Esophagus squamous epithelium (tissue), 5 donors: Measurements from ENCODE around the gene MRPL20. TPM values are rescaled to one million over a fixed set of nuclear protein-coding genes. Genes with fewer than 3 reads are reported as not detected.
"Not testable (repeated sequence)": the region's sequence is repeated elsewhere in the genome, so short reads cannot be mapped to it uniquely, and the experiment has no call there.

Experiments used
- DNase-seq: peaks from one replicate; lab custom pipeline; 2025; lab: John Stamatoyannopoulos, UW
- H3K27ac ChIP-seq, 4 donors: fragments of 200-600 bp; sonication (generic); one replicate each; pipeline ENCODE4 v1.5.1; 2016 to 2019; ENCODE audit warnings: mild to moderate bottlenecking in 1 of 4
- H3K27me3 ChIP-seq, 4 donors: fragments of 200-600 bp; sonication (generic); 1 replicate in 3 of 4; 2 replicates in 1 of 4; pipeline versions ENCODE4 v1.5.1 to v1.6.0; 2017 to 2021; ENCODE audit warnings: antibody characterized with exemption in 1 of 4
- H3K36me3 ChIP-seq, 3 donors: fragments of 200-600 bp; sonication (generic); one replicate each; pipeline ENCODE4 v1.5.1; 2016 to 2019
- H3K4me1 ChIP-seq, 3 donors: fragments of 200-600 bp; sonication (generic); one replicate each; pipeline ENCODE4 v1.5.1; 2017 to 2019
- H3K4me3 ChIP-seq, 4 donors: fragments of 200-600 bp; sonication (generic); 1 replicate in 3 of 4; 2 replicates in 1 of 4; pipeline ENCODE4 v1.5.1; 2016 to 2019; ENCODE audit warnings: mild to moderate bottlenecking in 2 of 4, moderate library complexity in 1 of 4
- H3K9me3 ChIP-seq, 3 donors: fragments of 200-600 bp; sonication (generic); one replicate each; pipeline ENCODE4 v1.5.1; 2016 to 2019
- POLR2A ChIP-seq, 4 donors: fragments of 450-650 bp; IDR thresholded peaks; one replicate each; pipeline ENCODE4 v1.6.1; 2017; ENCODE audit warnings: antibody characterized with exemption in 4 of 4, mild to moderate bottlenecking in 4 of 4, moderate library complexity in 3 of 4
- WGBS, 2 donors: methylation state at CpG; one replicate each; pipeline ENCODE4 v1.1.5; 2018; 5-methylcytosine and 5-hydroxymethylcytosine counted together
- intact Hi-C: fragments of 100-400 bp; cut with DNase I; formaldehyde crosslinking; loops from one replicate; pipeline ENCODE4 v1.15.0; 2022
- total RNA-seq, 4 donors: library from RNA; depleted of rRNA; stranded (reverse); fragments of >200 nt; gene quantifications; one replicate each; pipeline ENCODE4 v1.1.0, GENCODE V29; 2016
- TF ChIP-seq, protein P1 (sequence below), 6 experiments: fragments of 450-650 bp in 4 of 6; fragments of 200-600 bp in 2 of 6; sonication (generic) in 2 of 6; IDR thresholded peaks; one replicate each; pipeline ENCODE4 v1.5.1; 2016 to 2019; ENCODE audit warnings: antibody characterized with exemption in 6 of 6, mild to moderate bottlenecking in 4 of 6, moderate library complexity in 4 of 6
- donor health status: DM: yes; HTN: yes; CAD: no.

Gene MRPL20
- total RNA-seq, 4 donors from 2014 or later: 98.0 to 157 (median 116) TPM

DNA sequence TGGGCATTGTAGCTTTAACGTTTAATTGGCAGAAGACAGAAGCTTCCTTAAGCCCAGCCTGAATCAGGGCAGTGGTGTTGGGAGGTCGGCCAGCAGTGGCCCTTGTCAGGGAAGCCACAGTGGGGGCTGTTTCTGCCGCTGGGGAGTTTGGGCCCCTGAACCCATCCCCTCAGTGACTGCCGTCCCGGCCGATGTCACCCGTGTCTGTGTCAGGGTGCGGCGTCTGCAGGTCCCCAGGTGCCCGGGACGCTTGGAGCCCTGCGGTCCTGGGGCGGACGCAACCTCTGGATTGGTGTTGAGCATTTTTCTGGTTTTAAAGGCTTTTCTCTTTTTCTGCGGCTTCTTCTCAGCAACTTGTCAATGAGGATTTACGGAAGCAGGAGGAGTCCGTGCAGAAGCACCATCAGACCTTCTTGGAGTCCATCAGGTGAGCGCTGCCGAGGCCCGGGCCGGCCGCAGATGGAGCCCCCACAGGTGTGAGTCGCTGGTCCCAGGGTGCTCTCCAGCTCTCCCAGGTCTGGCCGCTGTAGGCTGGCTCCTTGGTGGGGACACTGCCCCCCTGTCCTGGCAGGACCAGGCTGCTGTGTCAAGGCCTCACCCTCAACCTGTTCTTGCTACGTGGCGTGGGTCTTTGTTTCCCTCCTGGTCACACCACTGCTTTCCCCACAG, 44.7 kb upstream of the MRPL20 start:
- Histone ChIP-seq H3K4me1 (peaks cover 0 to 7% (median 0%) of the 10 kb centered on the region in 3 donors), H3K27ac (no peak overlapping the region), H3K4me3 (no peak overlapping the region), H3K9me3 (no peaks in the 10 kb centered on the region), H3K27me3 (no peaks in the 10 kb centered on the region), H3K36me3 (no peaks in the 10 kb centered on the region)
- no peak for DNase-seq
- TF ChIP-seq POLR2A (IDR thresholded peaks at IDR 0.05): no peak
- TF ChIP-seq, protein P1, sequence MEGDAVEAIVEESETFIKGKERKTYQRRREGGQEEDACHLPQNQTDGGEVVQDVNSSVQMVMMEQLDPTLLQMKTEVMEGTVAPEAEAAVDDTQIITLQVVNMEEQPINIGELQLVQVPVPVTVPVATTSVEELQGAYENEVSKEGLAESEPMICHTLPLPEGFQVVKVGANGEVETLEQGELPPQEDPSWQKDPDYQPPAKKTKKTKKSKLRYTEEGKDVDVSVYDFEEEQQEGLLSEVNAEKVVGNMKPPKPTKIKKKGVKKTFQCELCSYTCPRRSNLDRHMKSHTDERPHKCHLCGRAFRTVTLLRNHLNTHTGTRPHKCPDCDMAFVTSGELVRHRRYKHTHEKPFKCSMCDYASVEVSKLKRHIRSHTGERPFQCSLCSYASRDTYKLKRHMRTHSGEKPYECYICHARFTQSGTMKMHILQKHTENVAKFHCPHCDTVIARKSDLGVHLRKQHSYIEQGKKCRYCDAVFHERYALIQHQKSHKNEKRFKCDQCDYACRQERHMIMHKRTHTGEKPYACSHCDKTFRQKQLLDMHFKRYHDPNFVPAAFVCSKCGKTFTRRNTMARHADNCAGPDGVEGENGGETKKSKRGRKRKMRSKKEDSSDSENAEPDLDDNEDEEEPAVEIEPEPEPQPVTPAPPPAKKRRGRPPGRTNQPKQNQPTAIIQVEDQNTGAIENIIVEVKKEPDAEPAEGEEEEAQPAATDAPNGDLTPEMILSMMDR (IDR thresholded peaks at IDR 0.05): no peak
- WGBS, 2 donors: 75 to 79% methylated on average over 11 to 20 of the region's 26 CpGs
- intact Hi-C loops: no loop called here

DNA sequence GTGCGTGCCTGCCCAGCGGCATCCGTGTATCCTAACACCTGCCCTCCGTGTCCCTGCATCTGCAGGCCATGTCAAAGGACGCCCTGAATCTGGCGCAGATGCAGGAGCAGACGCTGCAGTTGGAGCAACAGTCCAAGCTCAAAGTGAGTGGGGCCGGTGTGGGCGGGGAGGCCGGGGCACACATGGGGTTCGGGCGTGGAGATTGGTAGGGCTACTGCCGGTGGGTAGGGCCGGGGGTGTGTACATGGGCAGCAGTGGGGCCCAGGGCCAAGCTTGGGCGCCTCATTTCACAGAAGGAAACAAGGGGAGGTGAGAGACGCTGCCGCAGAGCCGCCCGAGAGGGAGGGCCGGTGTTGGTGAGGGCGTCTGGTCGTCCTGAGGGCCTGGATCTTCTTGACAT, 43.5 kb upstream of the MRPL20 start:
- H3K4me3 ChIP-seq, H3K4me1 ChIP-seq, H3K27ac ChIP-seq, DNase-seq, intact Hi-C loops, H3K36me3 ChIP-seq, H3K27me3 ChIP-seq, H3K9me3 ChIP-seq: not testable (repeated sequence)
- WGBS, 2 donors: 75 to 83% methylated on average over 12 to 15 of the region's 22 CpGs

DNA sequence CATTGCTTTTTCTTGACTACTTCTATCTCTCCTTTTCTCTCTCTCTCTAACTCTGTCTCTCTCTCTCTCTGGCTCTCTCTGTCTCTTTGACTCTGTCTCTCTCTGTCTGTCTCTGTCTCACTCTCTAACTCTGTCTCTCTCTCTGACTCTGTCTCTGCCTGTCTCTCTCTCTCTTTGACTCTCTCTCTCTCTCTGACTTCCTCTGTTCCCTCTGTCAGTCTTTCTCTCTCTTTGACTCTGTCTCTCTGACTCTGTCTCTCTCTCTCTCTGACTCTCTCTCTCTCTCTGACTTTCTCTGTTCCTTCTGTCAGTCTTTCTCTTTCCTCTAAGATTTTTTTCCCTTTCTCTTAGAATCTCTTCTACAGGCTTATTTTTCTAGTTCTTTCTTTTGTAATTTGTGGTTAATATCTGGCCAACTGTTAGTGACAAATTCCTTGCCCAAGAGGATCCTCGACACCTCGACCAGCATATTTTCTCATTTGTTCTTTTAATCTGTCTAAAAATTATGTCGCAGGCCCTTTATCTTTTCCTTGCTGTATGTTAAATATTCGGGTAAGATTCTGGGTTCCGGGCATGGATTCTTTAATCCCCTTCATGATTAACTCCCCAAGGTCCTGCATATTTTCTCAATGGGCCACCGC, 42.1 kb upstream of the MRPL20 start, which contains the start of gene ATAD3C:
Gene ATAD3C (plus strand): TSS at position 591 of the 641 bp plus-strand sequence. CDS start 995 bp downstream, outside the sequence.
- 71 to 80% methylated on average over 6 of the region's 6 CpGs for WGBS, 2 donors
- H3K27ac ChIP-seq: no peak within 1 kb of the TSS
- intact Hi-C loops: no loop called here
- H3K4me1 ChIP-seq: peaks cover 0 to 7% (median 0%) of the 10 kb centered on the region in 3 donors
- H3K4me3 ChIP-seq: no peak within 1 kb of the TSS
- H3K9me3 ChIP-seq: no peaks in the 10 kb centered on the region
- TF ChIP-seq, protein P1 (IDR thresholded peaks at IDR 0.05): no peak
- TF ChIP-seq POLR2A (IDR thresholded peaks at IDR 0.05): no peak
- H3K36me3 ChIP-seq: no peaks in the 10 kb centered on the region
- no peaks in the 10 kb centered on the region for H3K27me3 ChIP-seq
- DNase-seq: no peak

DNA sequence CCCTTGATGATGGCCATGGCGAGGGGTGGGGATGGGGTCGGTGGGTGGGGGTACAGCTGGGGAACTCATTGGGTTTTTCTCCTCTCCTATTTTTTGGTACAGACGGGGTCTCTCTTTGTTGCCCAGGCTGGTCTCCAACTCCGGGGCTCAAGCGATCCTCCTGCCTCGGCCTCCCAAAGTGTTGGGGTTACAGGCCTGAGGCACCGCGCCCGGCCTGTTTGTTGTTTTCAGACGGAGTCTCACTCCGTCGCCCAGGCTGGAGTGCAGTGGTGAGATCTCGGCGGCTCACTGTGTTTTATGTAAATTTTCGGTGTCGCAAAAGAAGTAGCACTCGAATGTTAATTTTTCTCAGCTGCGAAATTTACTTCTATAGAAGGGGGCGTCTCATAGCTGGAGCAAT, 39.5 kb upstream of the MRPL20 start:
- H3K27ac ChIP-seq, DNase-seq, intact Hi-C loops, H3K27me3 ChIP-seq, H3K36me3 ChIP-seq, H3K4me3 ChIP-seq, H3K9me3 ChIP-seq, H3K4me1 ChIP-seq: not testable (repeated sequence)
- 94 to 95% methylated on average over 11 to 18 of the region's 19 CpGs for WGBS, 2 donors

DNA sequence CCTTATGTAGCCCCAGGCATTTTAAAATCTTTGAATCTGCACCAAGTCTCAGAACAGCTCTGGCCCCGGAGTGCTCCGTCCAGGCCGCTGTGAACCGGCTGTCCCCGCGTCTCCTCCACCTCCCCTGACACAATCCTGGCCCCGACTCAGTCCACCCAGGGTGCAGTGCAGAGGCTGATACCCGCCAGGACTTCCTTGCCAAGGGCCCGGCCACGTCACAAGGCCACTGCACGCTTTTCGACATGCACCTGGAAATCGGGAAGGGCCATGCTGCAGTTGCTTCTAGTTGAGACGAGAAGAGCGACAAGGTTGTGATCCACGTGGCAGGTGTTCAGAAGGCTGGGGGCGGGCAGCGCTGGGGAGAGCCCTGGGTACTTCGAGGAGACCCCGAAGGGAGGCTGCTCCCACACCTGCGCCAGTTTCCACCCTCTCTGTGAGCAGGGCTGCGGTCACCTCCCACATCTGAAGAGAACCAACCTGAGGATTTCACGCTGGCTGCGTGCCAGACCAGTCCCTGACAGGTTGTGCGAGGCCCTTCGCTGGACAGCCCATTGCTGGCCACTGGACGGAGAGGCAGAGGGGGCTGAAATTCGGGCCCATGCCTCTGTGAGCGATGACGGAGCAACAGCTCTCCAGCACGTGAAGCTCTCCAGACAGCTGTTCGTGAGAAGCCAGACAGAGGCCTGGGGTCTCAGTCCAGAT, 35.1 kb upstream of the MRPL20 start:
- intact Hi-C loops: no loop called here
- DNase-seq: no peak
- H3K4me3 ChIP-seq: no peak overlapping the region
- WGBS, 2 donors: 68 to 74% methylated on average over 14 to 21 of the region's 32 CpGs
- TF ChIP-seq, protein P1 (IDR thresholded peaks at IDR 0.05): no peak
- TF ChIP-seq POLR2A (IDR thresholded peaks at IDR 0.05): no peak
- H3K27ac ChIP-seq: peak overlapping the region in 1 of 4 donors; percentile 14
- H3K36me3 ChIP-seq: peaks cover 0 to 19% (median 3%) of the 10 kb centered on the region in 3 donors
- no peaks in the 10 kb centered on the region for H3K27me3 ChIP-seq
- H3K4me1 ChIP-seq: peaks cover 8 to 44% (median 23%) of the 10 kb centered on the region in 3 donors
- H3K9me3 ChIP-seq: no peaks in the 10 kb centered on the region
